Keratinocyte (primary cell): Measurements from ENCODE around the gene RABIF.

Experiments
- CTCF ChIP-seq, 3 experiments: IDR thresholded peaks in 1 of 3; conservative IDR thresholded peaks in 1 of 3; optimal IDR thresholded peaks in 1 of 3; 2 replicates in 2 of 3; 3 replicates in 1 of 3; pipeline versions ENCODE3 to v1.5.1; 2011; ENCODE audit warnings: low read length in 3 of 3, mild to moderate bottlenecking in 3 of 3, moderate library complexity in 2 of 3, control low read depth in 1 of 3, inconsistent platforms in 1 of 3; ENCODE audit not compliant: insufficient read depth in 2 of 3; ENCODE audit errors: extremely low read depth in 1 of 3
- EZH2 ChIP-seq: IDR thresholded peaks from one replicate; pipeline ENCODE4 v1.6.1; 2012; ENCODE audit warnings: inconsistent platforms, mild to moderate bottlenecking, low read length, moderate library complexity

DNA sequence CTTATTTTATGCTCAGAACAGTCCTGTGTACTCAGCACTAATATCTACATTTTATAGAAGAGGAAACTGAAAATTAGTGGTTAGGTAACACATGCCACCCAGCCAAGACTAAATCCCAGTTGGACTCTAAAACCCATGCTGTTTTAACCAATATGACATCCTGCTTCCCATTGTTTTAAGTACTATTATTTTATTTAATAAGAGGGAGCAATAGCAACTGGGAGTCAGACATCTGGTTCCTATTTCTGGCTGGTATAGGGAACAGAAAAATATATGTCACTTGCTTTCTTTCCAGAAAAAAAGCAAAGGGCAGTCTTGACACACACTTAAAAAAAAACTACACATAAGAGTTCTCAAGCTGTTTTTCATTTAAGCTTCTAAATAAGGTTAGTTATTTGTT lies 26.2 kb upstream of the RABIF start:
- TF ChIP-seq CTCF (optimal IDR thresholded peaks at IDR 0.05 in 1 of 3, IDR thresholded peaks at IDR 0.05 in 1 of 3, conservative IDR thresholded peaks at IDR 0.05 in 1 of 3; ENCODE audit: extremely low read depth in 1 of 3, insufficient read depth in 2 of 3, low read length in 3 of 3) (no peak), EZH2 (no peak)
